Measurements from ENCODE around the gene KIAA1217. TPM values are rescaled to one million over a fixed set of nuclear protein-coding genes. Genes with fewer than 3 reads are reported as not detected.

KIAA1217 gene
- total and polyA plus RNA-seq, 9 of the 15 experiments (the other 6 are each of a cell fraction or from before 2014, with no cell fraction given) = 0.04 TPM; not detected in 8

- in situ Hi-C loops (cut with MboI) = loop anchor here (25.0 kb wide), 1 partner anchor 1341 kb away; no protein-coding TSS in a partner anchor
- intact Hi-C loops (cut with micrococcal nuclease) = loop anchor here (2.0 to 10.0 kb wide), 4 partner anchors 109 to 1346 kb away; no protein-coding TSS in a partner anchor
- Histone ChIP-seq H2AFZ (ENCODE audit: low read depth, low read length) (no peak overlapping the region), H3K79me2 (ENCODE audit: control insufficient read depth, insufficient read depth, low read length) (no peaks in the 10 kb centered on the region), H3K27me3 (ENCODE audit: control insufficient read depth in 2 of 2, insufficient read depth in 2 of 2, low read length in 2 of 2) (peaks cover 4 to 24% of the 10 kb centered on the region in 2 experiments; a peak in 3 of 5 replicates), H3K9me1 (ENCODE audit: control insufficient read depth, insufficient read depth, low read length) (no peaks in the 10 kb centered on the region), H3K9me3 (replicated peaks; ENCODE audit: control insufficient read depth, insufficient read depth, low read depth, low read length) (no peaks in the 10 kb centered on the region), H3K27ac (ENCODE audit: extremely low read depth, low read depth, low read length) (no peak overlapping the region), H3K36me3 (ENCODE audit: control insufficient read depth, insufficient read depth, low read length) (no peaks in the 10 kb centered on the region), H4K20me1 (replicated peaks; ENCODE audit: control insufficient read depth, insufficient read depth, low read length) (no peaks in the 10 kb centered on the region), H3K4me2 (ENCODE audit: insufficient read depth, low read length) (no peak overlapping the region), H3K4me1 (replicated peaks in 1 of 2; ENCODE audit: control insufficient read depth in 2 of 2, insufficient read depth in 2 of 2, low read length in 2 of 2) (no peaks in the 10 kb centered on the region), H3K4me3 (no peak overlapping the region), H3K9ac (ENCODE audit: insufficient read depth in 1 of 2, low read depth in 2 of 2, low read length in 2 of 2) (no peak overlapping the region)
- FAIRE-seq = peak; percentile 75
- no TSS peak for BruUV-seq (replicated peaks)
- CTCF ChIA-PET (ENCODE audit: low intra/inter-chr PET ratio) = interaction anchor here (1.2 kb wide), 1 partner anchor 143 kb away, joined by 3 read pairs; no protein-coding TSS in a partner anchor
- 4% methylated on average over 12 of the region's 12 CpGs for WGBS (ENCODE audit: insufficient coverage, low coverage, missing lambda C conversion rate)
- POLR2A ChIA-PET = interaction anchor here (0.7 to 0.8 kb wide), 2 partner anchors 17 to 189 kb away, joined by 3 read pairs; no protein-coding TSS in a partner anchor
- ATAC-seq = peak; percentile 89
- DNase-seq (ENCODE audit: extremely low read depth in 1 of 4, low spot score in 3 of 4) = peak; percentile 41 to 66 (median 58)
- TF ChIP-seq, protein P1, sequence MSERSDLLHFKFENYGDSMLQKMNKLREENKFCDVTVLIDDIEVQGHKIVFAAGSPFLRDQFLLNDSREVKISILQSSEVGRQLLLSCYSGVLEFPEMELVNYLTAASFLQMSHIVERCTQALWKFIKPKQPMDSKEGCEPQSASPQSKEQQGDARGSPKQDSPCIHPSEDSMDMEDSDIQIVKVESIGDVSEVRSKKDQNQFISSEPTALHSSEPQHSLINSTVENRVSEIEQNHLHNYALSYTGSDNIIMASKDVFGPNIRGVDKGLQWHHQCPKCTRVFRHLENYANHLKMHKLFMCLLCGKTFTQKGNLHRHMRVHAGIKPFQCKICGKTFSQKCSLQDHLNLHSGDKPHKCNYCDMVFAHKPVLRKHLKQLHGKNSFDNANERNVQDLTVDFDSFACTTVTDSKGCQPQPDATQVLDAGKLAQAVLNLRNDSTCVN (CRISPR knock-in tag; IDR thresholded peaks at IDR 0.05) = no peak
- TF ChIP-seq NR2C2 (CRISPR knock-in tag; IDR thresholded peaks at IDR 0.05) = no peak
- TF ChIP-seq NR2C2 (tag; IDR thresholded peaks at IDR 0.05) = no peak
- TF ChIP-seq NR2C1 (IDR thresholded peaks at IDR 0.05) = no peak
- TF ChIP-seq NR2C1 (tag; IDR thresholded peaks at IDR 0.05) = no peak
- no peak for TF ChIP-seq RFX5 (IDR thresholded peaks at IDR 0.05; ENCODE audit: low read depth, low read length)
- TF ChIP-seq ZNF41 (CRISPR knock-in tag; conservative IDR thresholded peaks at IDR 0.05) = no peak
- peak; percentile 70 to 76 for TF ChIP-seq RAD21 (CRISPR knock-in tag; conservative IDR thresholded peaks at IDR 0.05 in 1 of 2, IDR thresholded peaks at IDR 0.05 in 1 of 2)
- no peak for TF ChIP-seq RBFOX2 (IDR thresholded peaks at IDR 0.05; ENCODE audit: low read depth, low read length)
- TF ChIP-seq, protein P2, sequence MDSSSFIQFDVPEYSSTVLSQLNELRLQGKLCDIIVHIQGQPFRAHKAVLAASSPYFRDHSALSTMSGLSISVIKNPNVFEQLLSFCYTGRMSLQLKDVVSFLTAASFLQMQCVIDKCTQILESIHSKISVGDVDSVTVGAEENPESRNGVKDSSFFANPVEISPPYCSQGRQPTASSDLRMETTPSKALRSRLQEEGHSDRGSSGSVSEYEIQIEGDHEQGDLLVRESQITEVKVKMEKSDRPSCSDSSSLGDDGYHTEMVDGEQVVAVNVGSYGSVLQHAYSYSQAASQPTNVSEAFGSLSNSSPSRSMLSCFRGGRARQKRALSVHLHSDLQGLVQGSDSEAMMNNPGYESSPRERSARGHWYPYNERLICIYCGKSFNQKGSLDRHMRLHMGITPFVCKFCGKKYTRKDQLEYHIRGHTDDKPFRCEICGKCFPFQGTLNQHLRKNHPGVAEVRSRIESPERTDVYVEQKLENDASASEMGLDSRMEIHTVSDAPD (CRISPR knock-in tag; IDR thresholded peaks at IDR 0.05) = no peak
- TF ChIP-seq CTCF (IDR thresholded peaks at IDR 0.05 in 2 of 3, conservative IDR thresholded peaks at IDR 0.05 in 1 of 3; ENCODE audit: insufficient read depth in 2 of 3, low read depth in 1 of 3, low read length in 3 of 3) = peak; percentile 68 to 72 (median 68)
- TF ChIP-seq, protein P3, sequence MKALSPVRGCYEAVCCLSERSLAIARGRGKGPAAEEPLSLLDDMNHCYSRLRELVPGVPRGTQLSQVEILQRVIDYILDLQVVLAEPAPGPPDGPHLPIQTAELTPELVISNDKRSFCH (CRISPR knock-in tag; IDR thresholded peaks at IDR 0.05) = no peak
- TF ChIP-seq, protein P3 (tag; IDR thresholded peaks at IDR 0.05) = no peak
- TF ChIP-seq DEAF1 (CRISPR knock-in tag; IDR thresholded peaks at IDR 0.05) = peak; percentile 63
Measured at GRCh38 chr10:24503461-24504320, 294.8 kb downstream of the KIAA1217 start.
